ENCODE measurements around the gene LENEP.

Gene LENEP

DNA sequence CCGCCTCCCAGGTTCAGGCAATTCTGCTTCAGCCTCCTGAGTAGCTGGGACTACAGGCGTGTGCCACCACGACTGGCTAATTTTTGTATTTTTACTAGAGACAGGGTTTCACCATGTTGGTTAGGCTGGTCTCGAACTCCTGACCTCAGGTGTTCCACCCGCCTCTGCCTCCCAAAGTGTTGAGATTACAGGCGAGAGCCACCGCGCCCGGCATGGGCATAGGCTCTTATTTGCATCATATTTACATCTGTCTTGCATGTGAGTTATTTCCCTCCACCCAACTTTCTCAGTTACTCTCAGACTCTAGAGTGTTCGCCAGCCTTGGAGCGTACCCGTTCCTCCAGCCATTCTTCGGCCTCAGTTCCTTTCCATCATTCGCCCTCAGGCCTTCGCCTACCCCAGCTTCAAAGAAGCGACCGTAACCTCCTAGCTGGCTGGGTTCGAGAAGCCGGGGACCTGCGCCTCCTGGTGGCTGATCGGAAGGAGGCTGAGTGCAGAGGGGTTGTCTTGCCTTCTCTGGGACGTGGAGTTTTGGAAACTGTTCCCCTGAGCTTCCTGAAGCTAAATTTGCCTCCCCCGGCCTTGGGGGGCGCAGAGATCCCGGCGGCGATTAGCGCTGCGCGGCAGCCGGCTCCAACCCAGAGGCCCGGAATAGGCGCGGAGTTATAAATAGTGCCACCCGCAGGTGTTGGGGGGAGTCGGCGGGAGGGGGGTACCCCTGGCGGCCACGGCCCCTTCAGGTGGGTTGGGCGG lies 5.6 kb downstream of the LENEP start:
- DNase-seq (ENCODE audit: low read depth, low spot score) = no peak

DNA sequence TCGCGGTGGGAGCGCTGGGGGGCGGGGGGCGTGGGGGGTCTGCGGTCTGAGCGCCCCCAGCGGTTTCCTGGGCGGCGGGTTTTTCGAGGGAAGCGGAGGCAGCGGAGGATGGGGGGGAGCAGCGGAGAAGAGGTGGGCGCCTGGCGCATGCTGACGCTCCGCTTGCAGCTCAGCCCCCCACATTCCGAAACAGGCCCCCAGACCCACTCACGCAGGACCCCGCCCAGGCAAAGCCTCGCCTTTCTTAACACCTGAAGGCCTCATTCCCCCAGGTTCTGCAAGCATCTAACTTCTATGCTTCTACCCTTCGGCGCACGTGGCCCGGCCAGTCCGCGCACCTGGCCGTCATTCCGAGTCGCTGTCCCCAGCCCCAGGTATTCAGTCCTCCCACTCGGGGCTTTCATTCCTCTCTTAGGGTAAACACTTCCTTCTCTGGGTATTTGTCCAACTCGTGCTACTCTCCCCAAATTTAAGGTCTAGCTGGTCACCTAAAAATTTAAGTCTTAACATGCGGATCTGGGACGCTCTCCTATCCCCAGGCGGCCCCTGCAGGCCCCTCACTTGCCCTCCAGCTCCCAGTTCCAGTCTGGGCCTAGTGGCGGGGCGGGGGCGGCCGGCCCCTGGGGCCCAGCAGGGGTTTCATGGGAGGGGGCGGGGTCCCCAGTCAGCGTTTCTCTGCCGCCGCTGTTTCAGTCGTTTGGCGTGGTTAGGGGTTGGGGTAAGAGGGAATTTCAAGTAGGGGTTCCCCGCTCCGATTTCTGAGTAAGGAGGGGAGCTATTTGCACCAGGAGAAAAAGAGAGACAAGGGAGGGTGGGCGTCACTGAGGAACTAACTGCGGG lies 6.4 kb downstream of the LENEP start:
- DNase-seq (ENCODE audit: low read depth, low spot score) = no peak

DNA sequence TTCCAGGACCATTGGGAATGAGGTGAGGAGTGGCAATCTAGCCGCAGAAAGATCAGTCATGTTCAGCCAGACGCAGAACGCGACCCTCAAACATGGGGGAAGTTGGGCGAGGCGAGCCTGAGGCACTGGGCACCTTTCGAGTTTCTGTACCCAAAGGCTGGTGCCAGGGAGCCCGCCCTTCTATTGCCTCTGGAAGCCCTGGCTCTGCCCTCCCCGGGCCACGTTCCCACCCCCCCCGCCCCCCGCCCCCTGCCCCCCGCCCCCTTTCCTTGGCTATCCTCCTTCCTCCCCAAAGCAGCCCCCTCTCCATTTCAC lies 7.0 kb downstream of the LENEP start:
- no peak for DNase-seq (ENCODE audit: low read depth, low spot score)

- DNase-seq (ENCODE audit: low read depth, low spot score) = peak; percentile 77
These were observed 7.5 kb downstream of the LENEP start for GRCh38 chr1:155000726-155001424.

DNA sequence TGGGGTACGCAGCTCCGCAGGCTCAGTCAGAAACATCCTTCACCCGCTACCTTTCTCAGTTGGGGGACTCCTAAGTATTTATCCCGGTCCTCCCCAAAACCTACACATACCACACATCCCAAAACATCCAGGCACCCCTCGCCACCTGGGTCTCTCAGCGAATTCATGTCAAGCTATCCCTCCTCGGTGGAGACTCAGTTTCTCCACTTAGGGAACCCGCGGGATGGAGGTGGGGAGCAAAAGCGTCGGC lies 8.0 kb downstream of the LENEP start:
- no peak for DNase-seq (ENCODE audit: low read depth, low spot score)

DNA sequence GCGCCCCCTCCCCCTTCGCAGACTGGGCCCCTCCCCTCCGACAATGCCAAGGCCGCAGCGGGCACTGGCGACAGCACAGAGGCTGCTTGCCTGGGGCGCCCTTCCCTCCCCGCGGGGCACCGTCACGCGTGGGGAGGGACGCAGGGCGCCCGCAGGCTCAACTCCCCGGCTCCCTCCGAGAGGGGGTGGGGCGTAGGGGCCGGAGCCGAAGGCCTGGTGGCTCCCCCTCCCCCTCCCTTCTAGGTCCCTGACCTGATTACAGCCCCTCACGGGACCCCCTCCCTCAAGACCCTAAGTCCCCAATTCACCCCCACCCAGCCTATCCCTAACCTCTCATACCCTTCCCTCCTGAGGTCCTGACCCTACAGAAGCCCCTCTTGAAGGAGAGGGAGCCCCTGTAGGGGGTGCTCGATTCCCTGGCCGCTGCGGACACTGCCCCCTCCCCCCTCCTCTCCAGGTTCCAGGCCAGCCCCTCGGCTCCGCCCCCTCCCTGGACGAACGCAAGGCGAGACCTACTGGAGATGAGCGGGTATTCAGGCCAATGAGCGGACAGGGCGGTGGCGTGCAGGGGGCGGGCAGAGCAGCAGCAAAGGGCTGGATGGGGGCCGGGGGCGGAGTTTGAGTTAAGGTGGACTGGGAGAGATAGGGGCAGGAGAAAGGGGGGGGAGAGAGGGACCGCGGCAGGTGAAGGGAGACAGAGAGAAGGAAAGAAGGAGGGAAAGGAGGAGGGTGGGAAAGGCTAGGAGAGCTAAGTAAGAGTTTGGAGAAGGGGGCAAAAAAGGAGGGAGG lies 8.5 kb downstream of the LENEP start:
- peak; percentile 93 for DNase-seq (ENCODE audit: low read depth, low spot score)

GRCh38 chr1:155002464-155003226 lies 9.3 kb downstream of the LENEP start, which contains the start of gene ZBTB7B:
Gene ZBTB7B, plus strand, starts transcription at chr1:155002802. Its CDS starts 11,859 bp downstream, at chr1:155014661.
- DNase-seq (ENCODE audit: low read depth, low spot score) = no peak

- no peak for DNase-seq (ENCODE audit: low read depth, low spot score)
These were observed 9.9 kb downstream of the LENEP start for GRCh38 chr1:155003227-155003765.

DNA sequence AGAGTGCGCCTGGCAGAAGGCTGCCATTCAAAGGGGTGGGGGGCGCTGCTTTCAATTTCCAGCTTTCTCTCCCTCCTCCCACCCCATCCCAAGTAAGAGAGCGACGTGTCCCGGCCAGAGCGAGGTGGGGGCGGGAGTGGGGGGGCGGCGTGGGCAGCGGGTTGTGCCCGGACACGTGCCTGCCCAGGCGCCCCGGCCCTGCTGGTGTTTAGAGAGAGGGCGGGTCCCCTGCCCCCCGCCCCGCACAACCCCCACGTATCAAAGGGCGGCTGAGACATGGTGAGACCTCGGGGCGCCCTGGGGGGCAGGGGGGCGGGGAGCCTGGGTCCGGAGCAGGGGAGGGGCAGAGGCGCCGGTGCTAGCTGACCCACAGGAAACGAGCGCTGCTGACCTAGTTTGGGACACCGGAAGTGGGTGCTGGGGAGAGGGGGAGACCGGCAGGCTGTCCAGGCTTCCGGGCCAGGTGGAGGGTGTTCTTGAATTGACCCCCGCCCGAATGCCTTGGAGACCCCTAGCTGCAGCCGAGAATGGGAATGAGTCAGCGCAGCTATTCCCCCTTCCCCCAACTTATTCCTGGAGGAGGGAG lies 10.5 kb downstream of the LENEP start:
- DNase-seq (ENCODE audit: low read depth, low spot score) = no peak

- no peak for DNase-seq (ENCODE audit: low read depth, low spot score)
These were observed 11.1 kb downstream of the LENEP start for GRCh38 chr1:155004352-155005075.

- DNase-seq (ENCODE audit: low read depth, low spot score) = no peak
These were observed 12.0 kb downstream of the LENEP start for GRCh38 chr1:155005076-155006011.

GRCh38 chr1:155006601-155007101 lies 13.3 kb downstream of the LENEP start:
- DNase-seq (ENCODE audit: low read depth, low spot score) = no peak

DNA sequence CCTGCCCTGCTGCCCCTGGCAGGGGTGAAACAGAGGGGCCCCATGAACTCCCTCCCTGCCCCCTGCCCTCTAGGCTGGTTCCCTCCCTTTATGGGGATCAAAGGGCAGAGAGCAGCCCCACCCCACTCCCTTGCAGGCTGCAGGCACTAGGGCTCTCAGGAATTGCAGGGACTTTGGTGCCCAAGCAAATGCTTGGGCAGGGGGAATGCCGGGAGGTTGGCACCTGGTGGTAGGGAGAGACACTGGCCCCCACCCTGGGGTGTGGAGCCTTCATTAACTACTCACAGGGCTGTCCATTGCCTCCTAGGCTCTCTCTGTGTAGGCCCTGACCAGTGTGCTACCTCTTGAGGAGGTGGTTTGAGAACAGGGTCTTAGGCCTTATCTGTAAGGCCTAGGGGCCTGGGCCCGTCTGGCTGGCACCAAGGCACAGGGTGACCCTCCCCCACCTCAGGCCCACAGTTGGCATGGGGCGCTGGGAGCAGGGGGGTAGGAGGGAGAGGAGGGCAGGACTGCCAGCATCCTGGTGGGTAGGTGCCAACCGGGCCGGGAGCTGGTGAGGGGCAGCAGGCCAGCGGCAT lies 14.0 kb downstream of the LENEP start:
- DNase-seq (ENCODE audit: low read depth, low spot score) = no peak

GRCh38 chr1:155008015-155008941 lies 14.9 kb downstream of the LENEP start:
- no peak for DNase-seq (ENCODE audit: low read depth, low spot score)

DNA sequence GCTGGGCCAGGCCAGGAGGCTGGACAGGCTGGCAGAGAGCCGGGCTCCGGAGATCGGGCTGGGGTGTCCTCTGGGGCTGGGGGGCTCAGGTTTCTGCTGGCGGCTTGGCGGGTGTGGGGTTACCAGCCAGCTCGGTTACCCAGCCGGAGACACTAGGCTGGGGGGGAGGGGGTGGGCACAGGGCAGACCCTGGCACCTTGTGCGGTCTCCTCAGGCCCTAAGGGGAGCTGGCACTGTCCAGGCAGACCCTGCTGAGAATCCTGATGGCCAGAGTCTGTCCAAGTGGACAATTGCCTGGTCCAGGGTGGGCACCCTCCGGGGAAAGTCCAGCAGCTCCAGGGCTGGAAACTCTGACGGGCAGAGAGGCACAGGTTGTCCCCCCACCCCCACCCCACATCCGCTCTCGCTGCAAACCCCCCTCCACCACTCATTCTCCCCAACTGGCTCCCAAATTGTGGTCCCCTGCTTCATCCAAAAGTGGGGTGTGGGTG lies 15.9 kb downstream of the LENEP start:
- DNase-seq (ENCODE audit: low read depth, low spot score) = no peak

DNA sequence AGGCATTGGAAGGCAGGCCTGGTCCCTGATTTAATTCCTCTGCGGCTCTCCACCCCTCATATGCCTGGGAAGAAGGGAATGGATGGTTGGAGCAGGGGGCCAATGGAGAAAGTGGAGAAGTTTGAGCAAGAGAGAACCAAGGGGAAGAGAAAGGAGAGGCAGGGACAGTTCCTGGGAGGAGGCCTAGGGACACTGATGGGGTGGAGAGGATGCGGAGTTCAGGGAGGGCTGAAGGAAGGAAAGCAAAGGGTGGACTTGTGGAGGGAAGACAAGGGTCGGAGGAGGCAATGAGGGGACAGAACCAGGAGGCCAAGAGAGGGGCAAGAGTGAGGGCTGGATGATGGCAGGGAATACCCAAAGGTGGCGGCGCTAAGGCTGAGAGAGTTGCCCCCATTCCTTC lies 16.4 kb downstream of the LENEP start:
- no peak for DNase-seq (ENCODE audit: low read depth, low spot score)

All from brain pericyte (primary cell).